Activated CD8-positive, alpha-beta T cell treated with anti-CD3 and anti-CD28 coated beads for 36 hours (primary cell): ENCODE data around the gene KIF26B. TPM values are rescaled to one million over a fixed set of nuclear protein-coding genes. Genes with fewer than 3 reads are reported as not detected.

Experiments
- ATAC-seq: fragments of 200-7000 bp; cut with Tn5 transposase; one replicate; pipeline ENCODE4 v1.10.0; 2021; ENCODE audit warnings: mild to moderate bottlenecking, moderate library complexity
- CTCF ChIA-PET: fragments of 350-600 bp; sonication (Branson Sonifier 250); formaldehyde crosslinking; loops from one replicate; lab custom pipeline; 2021; ENCODE audit warnings: antibody characterized with exemption; lab: Charles Lee
- POLR2A ChIA-PET: fragments of 350-600 bp; sonication (Branson Sonifier 250); formaldehyde crosslinking; loops from one replicate; lab custom pipeline; 2021; ENCODE audit warnings: antibody characterized with exemption; lab: Charles Lee
- DNase-seq: peaks from one replicate; pipeline ENCODE4 v3.0.0-alpha.2; 2020
- H3K27ac Mint-ChIP-seq: one replicate; pipeline ENCODE4 v1.8.0; 2021; ENCODE audit warnings: mild to moderate bottlenecking, mixed read lengths
- H3K27me3 Mint-ChIP-seq: one replicate; pipeline ENCODE4 v1.8.0; 2021; ENCODE audit warnings: mixed read lengths
- H3K36me3 Mint-ChIP-seq: one replicate; pipeline ENCODE4 v1.8.0; 2021; ENCODE audit warnings: low read depth, mixed read lengths
- H3K4me1 Mint-ChIP-seq: one replicate; pipeline ENCODE4 v1.8.0; 2021; ENCODE audit warnings: low read depth, mixed read lengths
- H3K4me3 Mint-ChIP-seq: one replicate; pipeline ENCODE4 v1.8.0; 2021; ENCODE audit warnings: mild to moderate bottlenecking, moderate library complexity, mixed read lengths
- H3K9me3 Mint-ChIP-seq: one replicate; pipeline ENCODE4 v1.8.0; 2021; ENCODE audit warnings: mixed read lengths
- CTCF ChIP-seq: fragments of 200-600 bp; IDR thresholded peaks from one replicate; pipeline ENCODE4 v1.8.0; 2022; ENCODE audit warnings: antibody characterized with exemption, mild to moderate bottlenecking
- intact Hi-C: fragments of 100-400 bp; cut with micrococcal nuclease; formaldehyde crosslinking; loops from one replicate; pipeline ENCODE4 v1.10.0; 2022
- total RNA-seq, 2 experiments: library from RNA; stranded (reverse); gene quantifications; one replicate each; pipeline ENCODE4 v1.2.3, GENCODE V29; 2021

KIF26B gene
- total RNA-seq, 2 experiments from 2014 or later, result 0.16 TPM

DNA sequence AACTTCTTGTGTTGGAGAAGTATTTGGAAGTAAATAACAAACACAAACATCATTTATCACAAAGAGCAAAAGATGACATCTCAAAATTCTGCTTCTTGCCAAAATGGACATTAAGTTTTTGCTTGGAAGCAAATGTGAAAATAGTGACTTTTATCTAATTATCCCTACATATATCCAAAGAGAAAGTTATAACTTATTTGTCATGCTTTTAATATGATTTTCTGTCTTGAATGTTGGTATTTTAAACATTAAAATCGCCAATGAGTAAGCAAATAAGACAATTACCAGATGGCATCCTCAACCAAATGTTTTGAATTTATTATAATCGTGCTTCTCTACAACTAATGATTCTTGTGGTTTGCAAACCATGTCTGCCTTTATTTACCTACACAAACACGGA lies 594.3 kb downstream of the KIF26B start:
- CTCF ChIA-PET, result no interaction called here
- intact Hi-C loops, result no loop called here
- no peaks in the 10 kb centered on the region for H3K4me1 Mint-ChIP-seq
- DNase-seq (no peak), ATAC-seq (no peak)
- H3K27ac Mint-ChIP-seq, result no peak overlapping the region
- no peak overlapping the region for H3K4me3 Mint-ChIP-seq
- peaks cover 25% of the 10 kb centered on the region for H3K9me3 Mint-ChIP-seq
- H3K36me3 Mint-ChIP-seq, result peaks cover 46% of the 10 kb centered on the region
- H3K27me3 Mint-ChIP-seq, result no peaks in the 10 kb centered on the region
- POLR2A ChIA-PET, result no interaction called here
- TF ChIP-seq CTCF, result no peak

GRCh38 chr1:245750261-245750660 lies 595.5 kb downstream of the KIF26B start:
- TF ChIP-seq CTCF, result no peak
- Mint-ChIP-seq H3K27me3 (no peaks in the 10 kb centered on the region), H3K27ac (no peak overlapping the region), H3K9me3 (peaks cover 22% of the 10 kb centered on the region), H3K36me3 (peaks cover 47% of the 10 kb centered on the region), H3K4me1 (no peaks in the 10 kb centered on the region), H3K4me3 (no peak overlapping the region)
- no peak for DNase-seq
- ChIA-PET POLR2A (no interaction called here), CTCF (no interaction called here)
- no peak for ATAC-seq
- intact Hi-C loops, result no loop called here

- Mint-ChIP-seq H3K27ac (no peak overlapping the region), H3K36me3 (peaks cover 49% of the 10 kb centered on the region), H3K4me3 (no peak overlapping the region), H3K27me3 (no peaks in the 10 kb centered on the region), H3K9me3 (peaks cover 20% of the 10 kb centered on the region), H3K4me1 (no peaks in the 10 kb centered on the region)
- ATAC-seq (no peak), DNase-seq (no peak)
- ChIA-PET CTCF (interaction anchor here (0.9 kb wide), 1 partner anchor 10 kb away, joined by 3 read pairs; no protein-coding TSS in a partner anchor), POLR2A (no interaction called here)
- intact Hi-C loops, result no loop called here
- TF ChIP-seq CTCF, result no peak
Measured at GRCh38 chr1:245751116-245751515, 596.3 kb downstream of the KIF26B start.

DNA sequence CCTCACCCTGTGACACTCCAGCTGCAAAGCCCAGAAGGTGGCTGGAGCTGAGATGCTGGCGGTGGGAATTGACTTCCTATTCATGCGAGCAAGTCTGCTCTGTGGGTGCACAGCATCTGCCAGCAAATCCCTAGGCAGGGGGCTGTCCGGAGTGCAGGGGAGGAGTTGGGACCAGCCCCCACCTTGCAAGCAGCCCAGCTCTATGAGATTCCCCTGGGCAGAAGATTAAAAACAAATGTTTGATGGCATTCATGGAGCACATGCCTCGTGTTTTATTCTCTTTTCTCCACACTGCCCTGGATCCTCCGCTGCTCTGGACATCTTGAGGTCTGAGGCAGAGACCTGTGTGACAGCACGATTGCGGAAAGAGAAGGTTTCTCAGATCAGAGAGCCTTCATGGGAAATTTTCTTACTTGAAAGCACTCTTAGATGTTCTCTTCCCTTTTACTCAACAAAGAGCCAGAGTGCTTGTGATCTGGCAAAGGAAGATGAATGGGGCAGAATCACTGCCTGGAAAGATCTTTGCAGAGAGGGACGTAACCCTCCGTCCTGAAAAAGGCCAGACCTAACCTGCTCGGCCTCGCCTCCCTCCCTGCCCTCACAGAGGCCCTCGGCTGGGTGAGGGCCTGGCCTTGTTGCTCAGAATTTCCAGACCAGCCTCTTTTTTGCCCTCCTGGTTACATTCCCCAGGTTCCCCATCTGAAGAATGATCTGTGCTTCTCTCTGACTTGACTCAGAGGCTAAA lies 597.1 kb downstream of the KIF26B start:
- DNase-seq (no peak), ATAC-seq (no peak)
- H3K27ac Mint-ChIP-seq, result no peak overlapping the region
- peaks cover 20% of the 10 kb centered on the region for H3K9me3 Mint-ChIP-seq
- peaks cover 48% of the 10 kb centered on the region for H3K36me3 Mint-ChIP-seq
- CTCF ChIA-PET, result interaction anchor here (0.9 kb wide), 1 partner anchor 11 kb away, joined by 3 read pairs; no protein-coding TSS in a partner anchor
- POLR2A ChIA-PET, result no interaction called here
- no peak for TF ChIP-seq CTCF
- no peaks in the 10 kb centered on the region for H3K4me1 Mint-ChIP-seq
- intact Hi-C loops, result no loop called here
- H3K27me3 Mint-ChIP-seq, result no peaks in the 10 kb centered on the region
- H3K4me3 Mint-ChIP-seq, result no peak overlapping the region

GRCh38 chr1:245752561-245752960 lies 597.8 kb downstream of the KIF26B start:
- Mint-ChIP-seq H3K27me3 (no peaks in the 10 kb centered on the region), H3K4me3 (no peak overlapping the region), H3K9me3 (peaks cover 21% of the 10 kb centered on the region), H3K4me1 (no peaks in the 10 kb centered on the region), H3K27ac (no peak overlapping the region), H3K36me3 (peaks cover 41% of the 10 kb centered on the region)
- intact Hi-C loops, result no loop called here
- TF ChIP-seq CTCF, result no peak
- ChIA-PET CTCF (no interaction called here), POLR2A (no interaction called here)
- DNase-seq (no peak), ATAC-seq (no peak)
